Measurements from ENCODE around the gene FBL. TPM values are rescaled to one million over a fixed set of nuclear protein-coding genes. Genes with fewer than 3 reads are reported as not detected.
A peak's percentile ranks its signal among the peaks of the same experiment; 100 is the strongest.

FBL gene
- total RNA-seq, 2 experiments from 2014 or later = 344 to 357 TPM

GRCh38 chr19:39845172-39845571, 1.0 kb downstream of the FBL start:
- ATAC-seq (ENCODE audit: low read depth) = no peak

GRCh38 chr19:39843919-39844793, 2.0 kb downstream of the FBL start:
- Mint-ChIP-seq H3K27ac (peak overlapping the region; percentile 92), H3K4me1 (peaks cover 38% of the 10 kb centered on the region), H3K27me3 (no peaks in the 10 kb centered on the region), H3K9me3 (no peaks in the 10 kb centered on the region), H3K36me3 (peaks cover 7% of the 10 kb centered on the region), H3K4me3 (peak overlapping the region; percentile 91)
- POLR2A ChIA-PET = interaction anchor here (0.7 to 5.1 kb wide), 5 partner anchors 11 to 126 kb away, joined by 3 to 38 read pairs (median 15); partner anchors contain the start of genes DYRK1B and PSMC4
- ATAC-seq (ENCODE audit: low read depth) (no peak), DNase-seq (no peak)

More at GRCh38 chr19:39845172-39845571, 1.0 kb downstream of the FBL start:
- DNase-seq = no peak
- H3K27me3 Mint-ChIP-seq = peaks cover 2% of the 10 kb centered on the region
- H3K4me1 Mint-ChIP-seq = peaks cover 38% of the 10 kb centered on the region
- POLR2A ChIA-PET = interaction anchor here (0.7 to 5.1 kb wide), 6 partner anchors 12 to 152 kb away, joined by 3 to 38 read pairs (median 10); partner anchors contain the start of genes DYRK1B, PSMC4 and ZNF546
- H3K27ac Mint-ChIP-seq = peak overlapping the region; percentile 92
- H3K9me3 Mint-ChIP-seq = no peaks in the 10 kb centered on the region
- H3K4me3 Mint-ChIP-seq = peak overlapping the region; percentile 91
- H3K36me3 Mint-ChIP-seq = no peaks in the 10 kb centered on the region

- ATAC-seq (ENCODE audit: low read depth) (no peak), DNase-seq (no peak)
- peak overlapping the region; percentile 63 for H3K27ac Mint-ChIP-seq
- peaks cover 38% of the 10 kb centered on the region for H3K4me1 Mint-ChIP-seq
- no peaks in the 10 kb centered on the region for H3K27me3 Mint-ChIP-seq
- H3K9me3 Mint-ChIP-seq = no peaks in the 10 kb centered on the region
- POLR2A ChIA-PET = interaction anchor here (4.6 to 5.1 kb wide), 2 partner anchors 9 to 127 kb away, joined by 36 to 38 read pairs; partner anchors contain the start of genes DYRK1B and PSMC4
- peak overlapping the region; percentile 18 for H3K4me3 Mint-ChIP-seq
- peaks cover 9% of the 10 kb centered on the region for H3K36me3 Mint-ChIP-seq
These were observed 3.3 kb downstream of the FBL start for GRCh38 chr19:39842693-39843435.

- no peaks in the 10 kb centered on the region for H3K27me3 Mint-ChIP-seq
- H3K4me1 Mint-ChIP-seq = peaks cover 30% of the 10 kb centered on the region
- no peak overlapping the region for H3K27ac Mint-ChIP-seq
- peaks cover 21% of the 10 kb centered on the region for H3K36me3 Mint-ChIP-seq
- POLR2A ChIA-PET = no interaction called here
- ATAC-seq (ENCODE audit: low read depth) (no peak), DNase-seq (no peak)
- no peak overlapping the region for H3K4me3 Mint-ChIP-seq
- no peaks in the 10 kb centered on the region for H3K9me3 Mint-ChIP-seq
These were observed 5.1 kb downstream of the FBL start for GRCh38 chr19:39841041-39841440.

GRCh38 chr19:39840492-39840891, 5.7 kb downstream of the FBL start:
- no peak for DNase-seq
- POLR2A ChIA-PET = no interaction called here

GRCh38 chr19:39839678-39840327, 6.4 kb downstream of the FBL start:
- POLR2A ChIA-PET = no interaction called here
- Mint-ChIP-seq H3K4me1 (peaks cover 28% of the 10 kb centered on the region), H3K36me3 (peaks cover 23% of the 10 kb centered on the region), H3K9me3 (no peaks in the 10 kb centered on the region), H3K4me3 (no peak overlapping the region), H3K27ac (no peak overlapping the region), H3K27me3 (no peaks in the 10 kb centered on the region)
- no peak for ATAC-seq (ENCODE audit: low read depth)
- no peak for DNase-seq

More at GRCh38 chr19:39840492-39840891, 5.7 kb downstream of the FBL start:
- Mint-ChIP-seq H3K27ac (no peak overlapping the region), H3K9me3 (no peaks in the 10 kb centered on the region), H3K4me3 (no peak overlapping the region), H3K4me1 (peaks cover 30% of the 10 kb centered on the region), H3K36me3 (peaks cover 22% of the 10 kb centered on the region), H3K27me3 (no peaks in the 10 kb centered on the region)
- no peak for ATAC-seq (ENCODE audit: low read depth)

GRCh38 chr19:39838569-39838968, 7.6 kb downstream of the FBL start:
- Mint-ChIP-seq H3K4me3 (no peak overlapping the region), H3K36me3 (peaks cover 25% of the 10 kb centered on the region), H3K27ac (no peak overlapping the region), H3K9me3 (no peaks in the 10 kb centered on the region), H3K27me3 (no peaks in the 10 kb centered on the region), H3K4me1 (peaks cover 25% of the 10 kb centered on the region)
- POLR2A ChIA-PET = no interaction called here
- DNase-seq (no peak), ATAC-seq (ENCODE audit: low read depth) (no peak)

- ATAC-seq (ENCODE audit: low read depth) = no peak
- Mint-ChIP-seq H3K27ac (no peak overlapping the region), H3K4me3 (no peak overlapping the region), H3K27me3 (no peaks in the 10 kb centered on the region), H3K36me3 (peaks cover 25% of the 10 kb centered on the region), H3K9me3 (no peaks in the 10 kb centered on the region), H3K4me1 (peaks cover 21% of the 10 kb centered on the region)
- POLR2A ChIA-PET = no interaction called here
- DNase-seq = no peak
These were observed 8.2 kb downstream of the FBL start for GRCh38 chr19:39837978-39838377.

- POLR2A ChIA-PET = interaction anchor here (0.6 to 2.1 kb wide), 9 partner anchors 10 to 736 kb away, joined by 3 to 38 read pairs (median 6); partner anchors contain the start of genes FBL, PSMC4 and RPS16
- Mint-ChIP-seq H3K27ac (peak overlapping the region; percentile 91), H3K9me3 (no peaks in the 10 kb centered on the region), H3K4me1 (peaks cover 24% of the 10 kb centered on the region), H3K4me3 (peak overlapping the region; percentile 77), H3K36me3 (peaks cover 23% of the 10 kb centered on the region), H3K27me3 (no peaks in the 10 kb centered on the region)
- ATAC-seq (ENCODE audit: low read depth) (no peak), DNase-seq (no peak)
These were observed 11.8 kb downstream of the FBL start for GRCh38 chr19:39834287-39834841.

- DNase-seq (peak; percentile 94), ATAC-seq (ENCODE audit: low read depth) (peak; percentile 86)
- Mint-ChIP-seq H3K4me3 (peak within 1 kb of the TSS; percentile 77), H3K27ac (peak within 1 kb of the TSS; percentile 91), H3K4me1 (peaks cover 27% of the 10 kb centered on the region), H3K27me3 (no peaks in the 10 kb centered on the region), H3K36me3 (peaks cover 23% of the 10 kb centered on the region), H3K9me3 (no peaks in the 10 kb centered on the region)
- POLR2A ChIA-PET = interaction anchor here (0.6 to 2.1 kb wide), 10 partner anchors 9 to 737 kb away, joined by 3 to 38 read pairs (median 6); partner anchors contain the start of genes FBL, PSMC4 and RPS16
These were observed 12.5 kb downstream of the FBL start, which contains the start of gene DYRK1B for GRCh38 chr19:39833464-39834286. Gene DYRK1B, minus strand, starts transcription at chr19:39834162. Its CDS starts 2,295 bp downstream, at chr19:39831867.

- Mint-ChIP-seq H3K27ac (peak overlapping the region; percentile 86), H3K27me3 (no peaks in the 10 kb centered on the region), H3K4me1 (peaks cover 32% of the 10 kb centered on the region), H3K9me3 (no peaks in the 10 kb centered on the region), H3K36me3 (peaks cover 29% of the 10 kb centered on the region), H3K4me3 (peak overlapping the region; percentile 75)
- ATAC-seq (ENCODE audit: low read depth) (no peak), DNase-seq (no peak)
- POLR2A ChIA-PET = interaction anchor here (0.7 to 2.1 kb wide), 5 partner anchors 9 to 368 kb away, joined by 4 to 38 read pairs (median 9); partner anchors contain the start of gene FBL
These were observed 13.1 kb downstream of the FBL start for GRCh38 chr19:39833160-39833463.
